Neural crest cell (in vitro differentiated cells): ENCODE data around the gene HLA-DMA. TPM values are rescaled to one million over a fixed set of nuclear protein-coding genes. Genes with fewer than 3 reads are reported as not detected.

ENCODE experiments used
- DNase-seq: peaks from one replicate; pipeline ENCODE4 v3.0.0; 2021; ENCODE audit warnings: low read depth, mixed read lengths, low spot score
- H3K27ac Mint-ChIP-seq: one replicate; pipeline ENCODE4 v1.8.0; 2021; ENCODE audit warnings: mild to moderate bottlenecking, mixed read lengths; ENCODE audit not compliant: unreplicated experiment
- H3K27me3 Mint-ChIP-seq: 2 replicates; pipeline ENCODE4 v1.8.0; 2021; ENCODE audit warnings: low read depth, mild to moderate bottlenecking, mixed read lengths
- H3K36me3 Mint-ChIP-seq: 2 replicates; pipeline ENCODE4 v1.8.0; 2021; ENCODE audit warnings: low read depth, mild to moderate bottlenecking, mixed read lengths
- H3K4me1 Mint-ChIP-seq: 2 replicates; pipeline ENCODE4 v1.8.0; 2021; ENCODE audit warnings: mixed read lengths
- H3K4me3 Mint-ChIP-seq: one replicate; pipeline ENCODE4 v1.8.0; 2021; ENCODE audit warnings: mild to moderate bottlenecking, mixed read lengths
- H3K9me3 Mint-ChIP-seq: 2 replicates; pipeline ENCODE4 v1.8.0; 2021; ENCODE audit warnings: mixed read lengths
- total RNA-seq: library from RNA; stranded (reverse); gene quantifications from 2 replicates; pipeline ENCODE4 v1.2.1, GENCODE V29; 2021
- TF ChIP-seq, protein P1 (sequence below): fragments of 200-600 bp; sonication (generic); conservative IDR thresholded peaks from 2 replicates; pipeline ENCODE4 v1.5.0; 2021; ENCODE audit warnings: antibody characterized with exemption, mild to moderate bottlenecking

The HLA-DMA gene
- total RNA-seq, 1 donor from 2014 or later: 1.7 TPM

DNA sequence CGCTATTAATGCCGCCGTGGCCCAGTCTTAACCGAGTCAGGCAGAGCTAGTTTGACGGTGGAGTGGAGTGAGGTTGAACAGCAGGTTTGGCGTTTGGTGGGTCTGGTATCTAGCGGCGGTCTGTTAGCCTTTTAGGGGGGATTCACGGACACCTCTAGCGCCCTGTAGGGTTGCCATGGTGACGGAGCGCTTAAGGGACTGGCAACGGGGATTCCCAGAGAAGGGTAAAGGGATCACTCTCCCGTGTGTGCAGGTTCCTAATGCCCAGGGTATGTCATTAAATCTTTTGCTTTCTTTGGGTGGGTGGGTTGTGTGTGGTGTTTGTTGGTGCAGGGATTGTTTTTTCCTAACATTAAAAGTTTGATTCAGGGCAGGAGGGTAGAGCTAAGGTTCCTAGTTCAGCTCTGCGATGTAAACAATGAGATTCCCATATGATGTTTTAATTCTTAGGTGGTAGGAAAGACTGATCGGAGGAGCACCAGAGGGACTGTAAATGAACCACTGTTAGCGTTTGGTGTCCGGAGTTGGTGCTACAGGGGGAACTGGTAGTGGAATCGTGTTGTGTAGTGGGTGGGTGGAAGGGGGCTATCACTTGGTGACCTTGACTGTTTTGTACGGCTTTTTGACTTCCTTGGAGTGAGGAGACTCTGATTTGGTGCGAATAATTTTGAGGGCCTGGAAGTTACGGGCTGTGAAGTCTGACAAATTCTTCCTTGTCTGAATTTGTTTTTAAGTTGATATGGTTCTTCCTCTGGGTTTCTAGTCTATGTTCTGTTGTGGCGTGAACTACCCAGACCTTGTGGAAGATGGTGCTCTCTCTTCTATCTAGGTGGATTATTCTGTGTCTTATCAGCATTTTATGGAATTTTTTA lies 20.5 kb upstream of the HLA-DMA start:
- H3K27ac Mint-ChIP-seq: peak overlapping the region; percentile 97
- H3K4me1 Mint-ChIP-seq: peaks cover 51% of the 10 kb centered on the region
- no peaks in the 10 kb centered on the region for H3K9me3 Mint-ChIP-seq
- TF ChIP-seq, protein P1, sequence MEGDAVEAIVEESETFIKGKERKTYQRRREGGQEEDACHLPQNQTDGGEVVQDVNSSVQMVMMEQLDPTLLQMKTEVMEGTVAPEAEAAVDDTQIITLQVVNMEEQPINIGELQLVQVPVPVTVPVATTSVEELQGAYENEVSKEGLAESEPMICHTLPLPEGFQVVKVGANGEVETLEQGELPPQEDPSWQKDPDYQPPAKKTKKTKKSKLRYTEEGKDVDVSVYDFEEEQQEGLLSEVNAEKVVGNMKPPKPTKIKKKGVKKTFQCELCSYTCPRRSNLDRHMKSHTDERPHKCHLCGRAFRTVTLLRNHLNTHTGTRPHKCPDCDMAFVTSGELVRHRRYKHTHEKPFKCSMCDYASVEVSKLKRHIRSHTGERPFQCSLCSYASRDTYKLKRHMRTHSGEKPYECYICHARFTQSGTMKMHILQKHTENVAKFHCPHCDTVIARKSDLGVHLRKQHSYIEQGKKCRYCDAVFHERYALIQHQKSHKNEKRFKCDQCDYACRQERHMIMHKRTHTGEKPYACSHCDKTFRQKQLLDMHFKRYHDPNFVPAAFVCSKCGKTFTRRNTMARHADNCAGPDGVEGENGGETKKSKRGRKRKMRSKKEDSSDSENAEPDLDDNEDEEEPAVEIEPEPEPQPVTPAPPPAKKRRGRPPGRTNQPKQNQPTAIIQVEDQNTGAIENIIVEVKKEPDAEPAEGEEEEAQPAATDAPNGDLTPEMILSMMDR: no peak
- H3K4me3 Mint-ChIP-seq: peak overlapping the region; percentile 98
- peaks cover 64% of the 10 kb centered on the region for H3K36me3 Mint-ChIP-seq
- no peak for DNase-seq
- peaks cover 49% of the 10 kb centered on the region for H3K27me3 Mint-ChIP-seq

GRCh38 chr6:32972353-32973143 lies 19.7 kb upstream of the HLA-DMA start:
- H3K9me3 Mint-ChIP-seq: no peaks in the 10 kb centered on the region
- peak overlapping the region; percentile 98 for H3K4me3 Mint-ChIP-seq
- DNase-seq: no peak
- peaks cover 47% of the 10 kb centered on the region for H3K4me1 Mint-ChIP-seq
- H3K36me3 Mint-ChIP-seq: peaks cover 58% of the 10 kb centered on the region
- TF ChIP-seq, protein P1: no peak
- H3K27ac Mint-ChIP-seq: peak overlapping the region; percentile 97
- peaks cover 48% of the 10 kb centered on the region for H3K27me3 Mint-ChIP-seq

- peak overlapping the region; percentile 98 for H3K4me3 Mint-ChIP-seq
These were observed 18.9 kb upstream of the HLA-DMA start for GRCh38 chr6:32971581-32972352.

DNA sequence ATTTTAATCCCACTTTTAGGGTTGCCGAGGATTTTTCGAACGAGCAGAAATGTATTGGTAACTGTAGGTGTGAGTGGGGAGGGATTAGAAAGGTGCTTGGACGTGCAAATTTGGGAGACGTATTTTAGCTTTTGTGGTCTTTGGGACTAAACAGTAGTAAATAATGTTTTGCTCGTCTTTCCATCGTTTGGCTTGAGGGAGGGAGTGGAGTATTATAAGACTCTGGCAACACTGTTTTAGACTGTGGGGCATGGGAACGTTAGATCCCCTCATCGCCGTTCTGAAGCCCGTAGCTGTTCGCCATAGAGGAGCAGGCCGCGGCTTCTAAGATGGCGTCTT lies 18.3 kb upstream of the HLA-DMA start:
- TF ChIP-seq, protein P1: no peak
- DNase-seq: no peak
- peaks cover 45% of the 10 kb centered on the region for H3K36me3 Mint-ChIP-seq
- peaks cover 44% of the 10 kb centered on the region for H3K4me1 Mint-ChIP-seq
- no peaks in the 10 kb centered on the region for H3K9me3 Mint-ChIP-seq
- peaks cover 49% of the 10 kb centered on the region for H3K27me3 Mint-ChIP-seq
- H3K27ac Mint-ChIP-seq: peak overlapping the region; percentile 100
- H3K4me3 Mint-ChIP-seq: peak overlapping the region; percentile 98

More at GRCh38 chr6:32971581-32972352, 18.9 kb upstream of the HLA-DMA start:
- Mint-ChIP-seq H3K4me1 (peaks cover 48% of the 10 kb centered on the region), H3K36me3 (peaks cover 51% of the 10 kb centered on the region), H3K27me3 (peaks cover 49% of the 10 kb centered on the region), H3K27ac (peak overlapping the region; percentile 100), H3K9me3 (no peaks in the 10 kb centered on the region)
- TF ChIP-seq, protein P1: no peak
- DNase-seq: peak; percentile 99
